Measurements from ENCODE around the gene GSTO2.
A peak's percentile ranks its signal among the peaks of the same experiment; 100 is the strongest.

GSTO2 gene

GRCh38 chr10:104299031-104299904 lies 30.3 kb downstream of the GSTO2 start:
- H3K4me3 ChIP-seq (ENCODE audit: low read depth, low read length) = no peak overlapping the region
- in situ Hi-C loops (cut with HindIII; ENCODE audit: low sequenced_read_pairs) = no loop called here
- peak; percentile 83 for DNase-seq (ENCODE audit: low read depth, low spot score)
- TF ChIP-seq CTCF (IDR thresholded peaks at IDR 0.05; ENCODE audit: low read depth, low read length) = no peak

- TF ChIP-seq CTCF (IDR thresholded peaks at IDR 0.05; ENCODE audit: low read depth, low read length) = no peak
- H3K4me3 ChIP-seq (ENCODE audit: low read depth, low read length) = no peak overlapping the region
- peak; percentile 99 for DNase-seq (ENCODE audit: low read depth, low spot score)
- in situ Hi-C loops (cut with HindIII; ENCODE audit: low sequenced_read_pairs) = no loop called here
Observed at GRCh38 chr10:104300002-104300735, 31.2 kb downstream of the GSTO2 start.

- H3K4me3 ChIP-seq (ENCODE audit: low read depth, low read length) = no peak overlapping the region
- in situ Hi-C loops (cut with HindIII; ENCODE audit: low sequenced_read_pairs) = no loop called here
- no peak for TF ChIP-seq CTCF (IDR thresholded peaks at IDR 0.05; ENCODE audit: low read depth, low read length)
- peak; percentile 98 for DNase-seq (ENCODE audit: low read depth, low spot score)
Observed at GRCh38 chr10:104300736-104301292, 31.8 kb downstream of the GSTO2 start.

- in situ Hi-C loops (cut with HindIII; ENCODE audit: low sequenced_read_pairs) = no loop called here
- TF ChIP-seq CTCF (IDR thresholded peaks at IDR 0.05; ENCODE audit: low read depth, low read length) = peak; percentile 7
- no peak for DNase-seq (ENCODE audit: low read depth, low spot score)
- no peak overlapping the region for H3K4me3 ChIP-seq (ENCODE audit: low read depth, low read length)
Observed at GRCh38 chr10:104301907-104302690, 33.1 kb downstream of the GSTO2 start.

GRCh38 chr10:104303594-104304355 lies 34.8 kb downstream of the GSTO2 start:
- no peak for TF ChIP-seq CTCF (IDR thresholded peaks at IDR 0.05; ENCODE audit: low read depth, low read length)
- H3K4me3 ChIP-seq (ENCODE audit: low read depth, low read length) = no peak overlapping the region
- in situ Hi-C loops (cut with HindIII; ENCODE audit: low sequenced_read_pairs) = no loop called here
- DNase-seq (ENCODE audit: low read depth, low spot score) = no peak

Data from astrocyte of the spinal cord (primary cell).